Right lobe of liver (tissue), 4 donors: ENCODE measurements around the gene PDCL2.

Source experiments
- POLR2A ChIP-seq: fragments of 450-650 bp; IDR thresholded peaks from one replicate; pipeline ENCODE4 v1.6.1; 2017; ENCODE audit warnings: antibody characterized with exemption, mild to moderate bottlenecking
- TF ChIP-seq, protein P1 (sequence below), 4 donors: fragments of 200-600 bp in 3 of 4; fragments of 450-650 bp in 1 of 4; IDR thresholded peaks; one replicate each; pipeline versions ENCODE4 v1.5.1 to v1.8.0; 2016 to 2022; ENCODE audit warnings: antibody characterized with exemption in 4 of 4, mild to moderate bottlenecking in 2 of 4
- donor health status: DM: no; HTN: no; CAD: no.
- donor health status: DM: no; HTN: no; CAD: no.
- donor health status: DM: no; HTN: yes; CAD: no.

GRCh38 chr4:55604996-55605395 lies 13.0 kb upstream of the PDCL2 start:
- TF ChIP-seq, protein P1, sequence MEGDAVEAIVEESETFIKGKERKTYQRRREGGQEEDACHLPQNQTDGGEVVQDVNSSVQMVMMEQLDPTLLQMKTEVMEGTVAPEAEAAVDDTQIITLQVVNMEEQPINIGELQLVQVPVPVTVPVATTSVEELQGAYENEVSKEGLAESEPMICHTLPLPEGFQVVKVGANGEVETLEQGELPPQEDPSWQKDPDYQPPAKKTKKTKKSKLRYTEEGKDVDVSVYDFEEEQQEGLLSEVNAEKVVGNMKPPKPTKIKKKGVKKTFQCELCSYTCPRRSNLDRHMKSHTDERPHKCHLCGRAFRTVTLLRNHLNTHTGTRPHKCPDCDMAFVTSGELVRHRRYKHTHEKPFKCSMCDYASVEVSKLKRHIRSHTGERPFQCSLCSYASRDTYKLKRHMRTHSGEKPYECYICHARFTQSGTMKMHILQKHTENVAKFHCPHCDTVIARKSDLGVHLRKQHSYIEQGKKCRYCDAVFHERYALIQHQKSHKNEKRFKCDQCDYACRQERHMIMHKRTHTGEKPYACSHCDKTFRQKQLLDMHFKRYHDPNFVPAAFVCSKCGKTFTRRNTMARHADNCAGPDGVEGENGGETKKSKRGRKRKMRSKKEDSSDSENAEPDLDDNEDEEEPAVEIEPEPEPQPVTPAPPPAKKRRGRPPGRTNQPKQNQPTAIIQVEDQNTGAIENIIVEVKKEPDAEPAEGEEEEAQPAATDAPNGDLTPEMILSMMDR (IDR thresholded peaks at IDR 0.05) = no peak
- no peak for TF ChIP-seq POLR2A
